GM19035 (cell line): ENCODE results near the gene RALGAPA2.

Experiments
- ATAC-seq: cut with Tn5 transposase; IDR thresholded peaks from one replicate; pipeline ENCODE4 v1.9.1; 2021; ENCODE audit not compliant: unreplicated experiment

The RALGAPA2 gene

DNA sequence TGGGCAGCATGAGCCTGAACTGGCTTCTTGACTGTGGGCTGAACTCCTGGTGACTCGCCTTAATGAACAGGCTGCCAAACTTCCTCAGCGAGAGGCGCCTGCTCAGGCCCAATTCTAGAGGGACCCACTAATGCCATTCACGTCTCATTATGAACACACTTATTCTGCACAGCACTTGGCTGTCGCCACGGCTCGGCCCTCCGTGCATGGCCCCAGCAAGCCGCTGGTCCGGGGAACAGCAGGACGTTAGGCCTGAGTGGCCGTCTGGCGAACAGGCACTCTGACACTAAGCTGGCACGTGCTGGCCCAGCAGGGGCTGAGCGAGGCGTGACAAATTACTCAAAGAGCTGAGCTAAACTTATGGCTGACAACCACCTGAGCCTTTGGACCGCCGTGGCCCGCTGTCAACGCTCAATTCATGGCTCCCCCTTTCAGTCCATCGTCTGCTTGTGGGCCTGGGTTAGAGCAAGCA lies 298.6 kb downstream of the RALGAPA2 start:
- no peak for ATAC-seq

DNA sequence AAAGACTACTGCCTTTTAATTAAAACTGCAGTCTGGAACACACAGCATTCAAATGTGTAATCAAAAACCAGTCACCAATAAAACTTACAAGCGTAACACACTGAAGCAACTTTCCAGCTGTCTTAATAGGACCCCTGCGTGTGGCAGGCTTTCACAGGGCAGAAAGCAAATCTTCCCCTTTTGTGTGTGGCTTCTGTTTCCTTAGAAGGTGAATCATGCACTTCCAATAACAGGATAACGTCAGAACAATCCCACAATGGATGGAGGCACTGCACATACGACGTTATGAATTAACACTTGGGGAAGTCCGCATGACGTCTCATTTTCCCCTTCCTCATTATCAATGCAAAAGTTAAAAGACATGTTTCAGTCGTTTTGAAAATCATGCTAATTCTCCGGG lies 299.7 kb downstream of the RALGAPA2 start:
- ATAC-seq: no peak

DNA sequence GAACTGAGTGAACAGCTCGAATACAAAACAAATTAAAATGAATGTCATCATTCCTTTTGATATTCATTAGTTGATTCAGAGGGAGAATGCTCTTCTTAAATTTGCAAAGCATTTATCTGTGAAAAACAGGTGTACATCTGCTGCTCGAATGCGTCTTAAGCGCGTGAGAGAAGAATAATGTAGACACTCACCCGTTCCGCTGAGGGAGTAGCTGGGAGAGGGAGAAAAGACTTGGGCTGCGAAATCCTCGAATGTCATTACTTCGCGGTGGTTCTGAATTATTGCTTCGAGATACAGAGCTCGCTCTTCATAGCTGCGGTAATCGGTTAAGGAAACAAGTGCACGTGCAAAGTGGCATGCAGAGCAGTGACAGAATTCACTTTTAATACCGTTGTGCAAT lies 300.6 kb downstream of the RALGAPA2 start:
- ATAC-seq: no peak

DNA sequence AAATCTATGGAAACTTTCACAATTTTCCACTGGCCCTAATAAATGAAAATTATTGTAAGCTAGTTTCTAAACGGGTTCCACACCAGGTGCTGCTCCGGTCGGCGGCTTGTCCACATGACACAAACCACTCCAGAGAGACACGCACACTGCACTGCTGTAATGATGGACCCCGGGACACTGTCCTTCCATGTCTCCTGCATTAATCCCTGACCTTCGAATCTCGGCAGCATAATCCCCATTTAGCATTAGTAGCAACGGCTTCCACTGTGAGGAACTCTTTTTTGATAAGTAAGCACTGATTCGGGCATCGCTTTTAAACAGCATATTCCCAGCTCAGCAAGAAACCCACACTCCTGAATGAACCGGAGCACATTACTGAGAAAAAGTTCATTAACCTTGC lies 301.0 kb downstream of the RALGAPA2 start:
- no peak for ATAC-seq

DNA sequence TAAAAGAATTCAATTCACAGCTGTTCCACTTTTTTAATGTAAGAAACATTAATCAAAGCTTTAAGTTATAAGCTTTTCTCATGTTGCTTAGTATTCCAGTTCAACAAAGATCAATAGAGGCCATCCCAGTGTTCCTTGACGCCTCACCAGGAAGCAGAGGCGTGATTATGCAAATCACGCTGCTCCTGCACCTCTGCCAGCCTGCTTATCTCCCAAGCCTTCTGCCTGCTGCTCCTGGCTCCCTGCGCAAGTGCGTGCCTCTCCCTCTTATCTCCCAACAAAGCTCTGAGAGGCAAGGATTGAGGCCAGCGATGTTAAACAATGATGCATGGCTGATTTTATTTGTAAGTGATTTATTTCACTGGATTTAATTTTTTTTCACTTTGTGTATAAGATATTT lies 301.8 kb downstream of the RALGAPA2 start:
- no peak for ATAC-seq

DNA sequence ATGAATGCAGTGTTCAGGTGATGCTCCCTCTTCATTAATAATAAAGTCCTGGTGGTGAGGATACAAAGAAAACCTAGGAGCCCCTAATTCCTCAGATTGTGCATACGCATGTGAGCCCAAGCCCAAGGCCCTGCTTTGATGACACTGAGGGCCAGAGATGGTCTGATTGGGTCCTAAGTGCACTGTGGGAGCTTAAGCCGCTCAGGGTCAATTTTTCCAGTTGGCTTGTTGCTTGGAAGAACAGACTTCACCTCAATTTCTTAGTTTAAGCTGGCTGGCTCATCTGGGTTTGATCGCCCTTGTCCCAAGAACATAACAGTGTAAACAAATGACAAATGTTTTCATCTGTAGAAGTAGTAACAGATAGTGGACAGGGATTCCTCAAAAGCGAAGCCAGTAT lies 303.1 kb downstream of the RALGAPA2 start:
- ATAC-seq: no peak

DNA sequence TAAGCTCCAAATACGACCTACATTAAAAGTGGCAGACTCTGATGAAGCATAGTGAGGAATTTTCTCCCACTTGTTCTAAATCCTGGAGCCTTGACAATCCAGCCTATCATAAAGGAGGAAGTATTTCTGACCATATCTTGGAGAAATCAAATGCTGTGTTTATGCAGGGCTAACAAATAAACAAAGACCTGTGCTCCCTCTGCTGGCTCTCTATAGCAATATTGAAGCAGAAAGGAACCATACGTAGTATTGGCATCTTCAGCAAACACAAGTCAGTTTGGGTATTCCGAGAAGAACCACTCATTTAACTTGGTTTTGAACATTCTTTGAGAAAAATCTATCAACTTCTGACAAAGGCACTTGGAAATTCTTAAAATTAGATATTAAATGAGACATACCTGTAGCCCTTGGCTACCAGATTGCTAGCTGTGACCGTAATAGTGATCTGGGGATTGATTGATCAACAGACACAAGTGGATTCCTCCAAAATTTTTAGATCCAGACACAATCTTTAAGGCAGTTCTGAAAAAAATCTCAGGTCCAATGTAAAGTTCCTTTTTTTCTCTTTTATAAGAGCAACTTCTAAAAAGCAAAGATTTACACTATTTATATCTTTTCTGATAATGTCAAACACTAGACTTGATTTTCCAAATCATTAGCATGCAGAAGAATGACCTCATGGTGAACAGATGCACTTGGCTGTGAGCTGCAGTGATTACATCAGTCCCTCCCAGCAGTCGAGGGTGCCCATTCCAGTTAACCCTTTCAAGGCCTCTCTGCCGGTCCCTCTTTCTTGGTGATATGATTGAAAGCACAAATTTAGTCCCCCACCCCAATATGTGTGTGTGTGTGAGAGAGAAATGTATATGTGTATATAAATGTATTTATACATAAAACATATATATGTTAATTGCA lies 304.3 kb downstream of the RALGAPA2 start:
- ATAC-seq: no peak

DNA sequence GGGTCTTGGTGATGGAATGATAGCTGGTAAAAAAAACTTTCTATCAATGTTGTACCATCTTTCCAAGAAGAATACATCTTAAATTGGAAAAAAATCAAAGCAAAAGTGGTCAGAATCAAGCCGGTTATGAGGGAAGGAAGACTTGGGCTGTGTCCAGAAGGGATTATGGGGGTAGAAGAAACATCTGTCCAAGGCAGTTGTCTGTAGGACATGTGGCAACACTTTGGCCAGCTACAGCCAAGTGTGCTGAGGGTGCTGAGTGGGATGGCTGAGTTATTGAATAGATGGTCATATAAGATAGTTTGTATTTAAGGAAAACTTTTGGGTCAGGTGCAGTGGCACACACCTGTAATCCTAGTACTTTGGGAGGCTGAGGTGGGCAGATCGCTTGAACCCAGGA lies 306.1 kb downstream of the RALGAPA2 start:
- ATAC-seq: no peak

DNA sequence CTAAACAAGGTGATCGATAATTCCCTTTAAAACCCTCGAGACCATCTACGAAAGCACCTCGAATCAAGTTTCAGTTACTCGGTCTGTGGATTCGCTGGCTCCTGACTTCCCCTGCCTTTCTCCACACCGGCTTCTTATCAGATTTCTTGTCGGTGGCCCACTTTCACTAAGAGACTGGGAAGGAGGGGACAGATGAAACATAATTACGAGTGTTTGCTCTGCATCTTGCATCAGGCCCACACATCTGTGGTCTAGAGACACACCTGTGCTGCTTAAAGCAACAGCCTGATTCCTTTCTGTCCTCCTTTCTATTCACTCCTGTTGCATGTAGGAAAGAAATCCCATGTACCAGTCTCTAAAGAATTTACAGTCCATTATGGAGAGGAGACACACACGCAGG lies 306.8 kb downstream of the RALGAPA2 start:
- no peak for ATAC-seq

DNA sequence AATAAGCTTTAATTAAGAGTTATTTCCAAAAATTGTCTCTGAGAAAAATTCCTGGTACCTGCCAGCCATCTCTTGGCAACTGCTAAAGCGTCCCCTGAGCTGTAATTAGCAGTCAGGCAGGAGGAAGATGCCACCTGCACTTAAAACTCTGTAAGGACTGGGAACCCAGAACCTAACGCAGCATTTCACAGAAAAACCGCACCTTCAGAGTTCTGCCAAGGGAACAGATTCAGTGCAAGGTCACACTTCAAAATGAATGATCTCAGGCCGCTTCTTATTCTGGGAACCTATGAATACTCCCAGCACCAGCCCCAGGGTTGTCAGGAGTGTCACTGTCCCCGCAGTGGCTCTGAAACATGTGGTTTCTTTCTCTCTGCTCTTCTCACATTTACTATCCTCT lies 307.8 kb downstream of the RALGAPA2 start:
- no peak for ATAC-seq

DNA sequence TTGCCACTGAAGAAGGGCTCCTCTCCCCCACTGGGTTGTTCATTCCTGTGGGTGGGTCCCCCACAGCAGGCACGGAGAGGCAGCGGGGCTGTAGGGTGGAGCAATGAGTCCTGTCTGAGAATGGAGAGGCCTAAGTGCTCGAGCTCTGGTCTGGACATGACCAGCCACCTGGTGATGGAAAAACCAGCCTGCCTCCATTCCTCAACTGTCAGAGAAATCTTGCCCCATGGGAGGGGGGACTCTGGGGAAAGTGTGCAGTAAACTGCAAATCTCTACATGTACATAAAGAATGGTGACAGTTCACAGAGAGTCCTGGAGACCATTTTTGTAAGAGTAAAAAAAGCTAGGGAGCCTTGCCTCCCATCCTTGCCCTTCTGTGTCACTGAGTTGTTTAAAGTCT lies 310.5 kb downstream of the RALGAPA2 start:
- ATAC-seq: no peak

DNA sequence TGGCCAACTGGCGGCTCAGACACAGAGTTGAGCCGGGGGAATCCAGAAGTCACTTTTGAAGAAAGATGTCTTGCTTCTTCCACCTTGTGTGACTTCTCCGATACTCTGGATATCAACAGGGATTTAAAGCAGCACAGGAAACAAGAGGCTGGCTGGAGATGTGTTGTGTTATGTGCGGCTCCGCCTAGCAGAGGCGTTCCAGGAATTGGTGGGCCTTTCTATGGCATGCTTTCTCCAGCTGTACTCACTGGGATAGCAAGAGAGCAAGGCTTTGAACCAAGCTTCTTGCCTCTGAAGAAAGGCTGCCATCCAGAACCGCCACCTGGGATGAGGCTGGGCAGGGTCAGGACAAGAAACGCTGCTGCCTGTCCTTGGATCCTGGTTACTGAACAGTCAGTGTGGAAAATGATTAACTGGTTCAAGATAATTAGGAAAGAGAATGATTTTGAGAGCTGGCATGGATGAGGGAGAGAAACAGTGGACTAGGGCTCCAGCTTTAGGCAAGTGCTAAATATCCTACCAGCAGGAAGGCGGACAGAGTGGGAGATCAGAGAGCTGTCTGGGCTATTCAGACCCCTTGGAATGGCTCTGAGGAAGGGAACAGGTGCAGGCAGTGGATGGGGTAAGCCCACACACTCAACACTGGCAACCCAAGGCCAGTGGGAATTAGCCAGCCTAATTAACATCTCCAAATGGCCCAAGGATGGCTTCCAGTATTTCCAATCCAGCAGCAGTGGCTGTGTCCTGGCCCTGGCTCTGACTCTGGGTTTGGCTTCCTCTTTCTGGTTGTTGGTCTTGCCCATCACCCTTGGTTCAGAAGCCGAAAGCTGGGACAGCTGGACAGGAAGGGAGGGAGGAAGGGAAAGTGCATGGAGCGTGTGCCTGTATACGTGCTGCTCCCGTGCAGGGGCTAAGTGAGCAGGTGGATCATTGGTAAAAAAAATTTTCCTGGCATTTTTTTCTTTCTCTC lies 312.6 kb downstream of the RALGAPA2 start:
- no peak for ATAC-seq

DNA sequence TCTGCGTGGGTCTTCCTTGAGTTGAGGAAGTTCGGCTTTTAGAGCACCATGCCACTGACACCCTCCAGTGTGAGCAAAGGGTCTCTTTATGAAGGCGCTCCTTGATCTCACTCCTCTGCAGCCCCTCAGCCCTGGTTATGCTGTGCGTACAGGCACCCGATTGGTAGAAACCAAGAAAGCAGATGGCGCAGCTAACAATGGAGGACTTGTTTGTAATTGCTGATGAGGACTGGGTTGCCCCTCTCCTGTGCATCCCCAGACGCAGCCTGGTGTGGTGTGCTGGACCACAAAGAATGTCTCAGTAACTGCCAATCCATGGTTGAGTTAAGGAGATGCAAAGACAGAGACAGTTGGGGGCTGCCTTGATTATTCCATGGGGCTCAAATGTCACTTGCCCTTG lies 314.3 kb downstream of the RALGAPA2 start:
- no peak for ATAC-seq

DNA sequence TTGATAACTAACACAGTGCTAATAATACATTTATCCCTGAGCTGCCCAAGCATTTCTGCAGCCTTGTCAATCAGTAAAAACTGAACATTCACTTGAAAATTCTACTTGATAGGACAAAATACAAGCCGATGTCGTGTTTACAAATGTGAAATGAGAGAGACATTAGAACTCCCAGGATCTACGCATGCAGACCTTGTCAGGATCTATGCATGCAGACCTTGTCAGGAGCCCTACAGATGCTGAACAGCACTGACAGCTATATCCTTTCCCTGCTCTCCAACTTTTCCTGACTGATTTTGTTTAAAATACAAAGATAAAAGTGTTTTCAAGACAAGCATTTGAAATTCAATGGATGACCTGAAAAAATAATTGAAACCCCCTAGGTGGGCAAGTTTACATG lies 315.6 kb downstream of the RALGAPA2 start:
- ATAC-seq: no peak

DNA sequence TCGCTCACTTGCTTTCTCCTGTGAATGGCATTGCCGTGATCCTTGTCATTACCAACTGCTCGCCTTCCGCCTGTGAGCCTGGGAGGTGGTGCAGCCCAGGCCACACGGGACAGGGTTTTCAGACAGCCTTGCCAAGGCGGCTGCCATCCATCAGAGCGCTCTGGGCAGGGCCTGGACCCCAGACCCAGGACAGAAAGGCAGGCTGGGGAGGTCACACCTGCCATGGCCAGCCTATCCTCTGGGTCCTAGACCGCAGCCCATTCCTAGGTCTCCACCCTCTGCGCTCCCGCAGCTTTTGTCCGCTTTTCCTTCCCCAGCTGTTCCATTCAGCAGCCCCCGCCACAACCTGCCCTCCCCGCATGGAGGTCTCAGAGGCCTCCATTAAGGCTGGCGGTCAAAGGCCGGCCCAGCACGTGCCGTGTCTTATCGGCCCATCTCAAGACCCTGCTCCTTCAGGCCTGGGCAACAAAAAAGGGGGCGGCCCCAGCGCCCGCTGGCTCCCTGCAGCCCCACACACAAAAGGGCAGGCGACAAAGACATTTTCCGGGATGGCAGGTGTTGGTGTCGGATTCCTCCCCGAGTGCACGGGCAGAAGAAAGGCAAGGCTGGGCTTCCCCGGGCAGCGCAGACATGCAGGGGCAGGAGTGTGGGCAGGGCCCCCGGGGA lies 316.4 kb downstream of the RALGAPA2 start:
- ATAC-seq: no peak

DNA sequence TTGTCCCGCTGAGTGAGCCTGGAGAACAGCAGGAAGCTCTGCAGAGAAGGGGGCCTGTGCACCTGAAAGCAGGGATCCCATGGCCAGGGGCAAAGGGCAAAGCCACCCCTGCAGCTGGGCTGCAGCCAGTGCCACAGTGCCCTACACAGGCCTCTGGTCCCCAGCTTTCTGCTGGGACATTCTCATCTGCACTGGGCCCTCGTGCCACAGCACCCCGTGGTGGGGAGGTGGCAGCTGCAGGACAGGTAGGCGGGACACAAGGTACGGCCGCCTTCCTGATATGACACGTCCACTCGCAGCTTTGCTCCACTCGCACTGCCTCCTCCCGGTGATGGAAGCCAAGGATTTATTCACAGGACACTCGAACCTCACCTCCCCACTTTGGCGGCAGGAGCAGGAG lies 317.4 kb downstream of the RALGAPA2 start:
- ATAC-seq: no peak

DNA sequence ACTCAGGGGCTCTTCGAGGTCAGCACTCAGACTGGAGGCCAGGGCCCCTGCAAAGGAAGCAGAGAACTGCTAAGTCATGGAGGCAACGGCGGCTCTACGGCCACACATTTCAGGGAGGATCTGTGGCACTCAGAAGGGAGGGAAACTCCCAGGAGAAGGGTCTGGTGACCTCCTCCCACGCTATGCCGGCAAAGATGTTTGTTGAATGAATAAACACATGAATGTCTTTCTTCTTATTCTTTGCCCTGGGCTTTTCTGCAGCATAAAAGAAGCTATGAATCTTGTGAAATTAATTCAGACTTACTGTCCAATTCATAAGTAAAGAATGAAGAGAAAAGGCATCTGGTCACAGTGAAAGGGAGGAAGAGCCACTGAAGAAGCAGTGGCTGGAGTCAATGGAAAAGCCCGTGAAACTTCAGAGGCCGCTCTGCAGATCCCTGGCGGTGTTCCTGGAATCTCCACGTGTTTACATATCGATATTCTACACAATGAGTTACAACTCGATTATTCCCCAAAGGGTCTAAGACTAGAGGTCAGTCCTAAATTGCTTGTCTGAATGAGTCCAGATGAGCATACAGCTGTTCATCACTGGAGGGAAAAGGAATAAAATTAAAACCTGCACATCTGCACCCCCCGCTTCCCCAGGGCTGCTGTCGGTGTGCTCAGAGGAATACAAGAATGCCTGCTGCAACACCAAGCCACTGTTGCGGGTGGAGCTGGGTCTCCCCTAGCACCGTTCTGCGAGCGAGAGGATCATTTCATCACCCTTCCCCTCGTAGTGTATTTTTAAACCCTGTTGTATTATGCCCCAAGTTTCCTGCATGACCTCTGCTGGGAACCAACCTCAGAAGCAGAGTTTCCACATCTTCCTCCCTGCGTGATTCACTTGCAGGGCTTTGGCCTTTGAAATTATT lies 319.0 kb downstream of the RALGAPA2 start:
- no peak for ATAC-seq

DNA sequence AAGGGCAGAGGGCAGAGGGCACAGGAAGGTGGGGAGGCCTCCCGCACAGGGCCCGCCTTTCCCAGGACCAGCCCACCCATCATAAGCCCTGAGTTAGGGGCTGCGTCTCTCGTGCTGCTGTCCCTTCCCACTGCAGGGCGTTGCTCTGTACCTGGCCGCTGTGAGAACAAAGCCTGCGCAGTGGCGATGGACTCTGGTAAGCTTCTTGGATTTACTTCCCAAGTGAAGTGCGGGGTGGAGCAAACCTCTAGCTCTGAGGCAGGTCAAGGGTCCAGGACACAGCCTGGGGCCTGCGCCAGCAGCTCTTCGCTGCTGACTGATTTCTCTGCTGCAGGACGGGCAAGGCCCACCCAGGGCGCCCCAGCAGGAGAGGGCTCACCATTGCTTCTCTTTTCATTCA lies 320.7 kb downstream of the RALGAPA2 start:
- no peak for ATAC-seq

DNA sequence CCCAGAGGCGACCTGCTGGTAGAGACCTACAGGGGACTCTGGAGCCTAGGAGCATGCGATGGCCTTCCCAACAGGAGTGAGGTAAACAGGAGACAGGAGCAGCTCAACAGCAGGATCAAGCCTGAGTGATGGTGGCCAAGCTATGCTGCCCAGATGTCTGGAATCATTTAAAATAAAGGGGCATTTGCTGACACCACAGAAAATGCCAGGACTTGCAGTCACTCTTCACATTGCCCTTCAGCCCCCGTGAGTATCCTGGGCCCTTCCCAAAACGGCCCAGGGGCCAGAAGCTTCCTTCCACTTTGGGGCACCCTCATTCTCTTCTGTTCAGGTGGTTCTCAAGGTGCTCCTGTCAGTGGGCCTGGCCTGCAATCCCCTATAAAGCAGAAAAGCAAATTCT lies 321.3 kb downstream of the RALGAPA2 start:
- ATAC-seq: no peak

DNA sequence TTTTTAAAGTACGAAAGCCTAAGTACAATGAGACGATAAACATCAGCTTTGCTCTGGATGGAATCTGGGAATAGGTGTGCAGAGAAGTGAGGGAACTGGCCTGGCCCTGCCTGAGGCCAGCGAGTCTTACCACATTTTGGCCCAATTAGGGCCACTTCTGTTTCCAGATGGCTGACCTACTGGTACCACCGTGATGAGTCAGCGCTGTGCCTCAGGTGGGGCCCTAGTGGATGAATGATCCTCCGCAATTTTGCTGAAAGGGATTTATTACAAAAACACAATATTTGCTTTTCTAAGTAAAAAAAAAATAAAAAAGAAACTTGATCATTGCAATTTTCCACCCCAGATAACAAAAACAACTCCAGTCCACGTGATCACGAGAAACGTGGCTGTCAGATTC lies 322.1 kb downstream of the RALGAPA2 start:
- ATAC-seq: no peak
